Measurements from ENCODE around the gene CUEDC2.
A peak's percentile ranks its signal among the peaks of the same experiment; 100 is the strongest.

CUEDC2 gene, protein sequence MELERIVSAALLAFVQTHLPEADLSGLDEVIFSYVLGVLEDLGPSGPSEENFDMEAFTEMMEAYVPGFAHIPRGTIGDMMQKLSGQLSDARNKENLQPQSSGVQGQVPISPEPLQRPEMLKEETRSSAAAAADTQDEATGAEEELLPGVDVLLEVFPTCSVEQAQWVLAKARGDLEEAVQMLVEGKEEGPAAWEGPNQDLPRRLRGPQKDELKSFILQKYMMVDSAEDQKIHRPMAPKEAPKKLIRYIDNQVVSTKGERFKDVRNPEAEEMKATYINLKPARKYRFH

DNA sequence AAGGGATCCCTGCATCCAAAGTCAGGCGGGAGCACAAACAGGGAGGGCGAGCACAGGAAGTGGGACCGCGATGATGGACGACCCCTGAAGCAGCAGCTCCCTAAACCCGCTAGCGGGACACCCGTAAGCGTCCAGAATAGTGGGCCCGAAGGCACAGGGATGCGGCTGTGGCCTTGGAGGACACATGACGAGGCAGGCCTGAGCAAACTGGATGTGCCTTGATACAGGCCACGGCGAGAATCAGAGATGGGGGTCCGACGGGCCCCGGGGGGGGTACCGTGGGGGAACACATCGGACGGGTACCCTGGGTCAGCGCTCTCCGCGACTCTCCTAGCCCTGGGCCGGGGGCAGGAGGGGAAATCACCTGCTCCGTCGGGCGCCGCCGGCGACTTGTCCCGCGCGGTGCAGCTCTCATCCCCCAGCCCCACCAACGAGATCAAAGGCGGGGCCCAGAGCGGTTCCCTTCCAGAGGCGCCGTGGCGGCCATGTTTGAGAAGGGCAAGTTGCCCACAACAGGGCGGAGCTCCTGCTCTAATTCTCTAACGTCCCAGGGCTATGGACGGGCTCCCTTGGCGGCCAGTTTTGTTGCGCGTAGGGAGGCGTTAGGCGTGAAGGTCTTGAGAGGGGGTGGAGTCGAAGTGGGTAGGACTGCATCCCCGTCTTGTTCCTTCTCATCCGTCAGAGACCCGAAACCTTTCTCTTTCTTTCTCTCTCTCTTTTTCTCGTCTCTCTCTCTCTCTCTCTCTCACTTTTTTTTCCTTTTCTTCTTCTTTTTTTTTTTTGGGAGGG, at the start of gene CUEDC2:
TSS of gene CUEDC2 (minus strand) at position 413 of the 789 bp plus-strand sequence. CDS start 7,386 bp downstream, outside the sequence.
- DNase-seq (ENCODE audit: low read depth) = peak; percentile 90

DNA sequence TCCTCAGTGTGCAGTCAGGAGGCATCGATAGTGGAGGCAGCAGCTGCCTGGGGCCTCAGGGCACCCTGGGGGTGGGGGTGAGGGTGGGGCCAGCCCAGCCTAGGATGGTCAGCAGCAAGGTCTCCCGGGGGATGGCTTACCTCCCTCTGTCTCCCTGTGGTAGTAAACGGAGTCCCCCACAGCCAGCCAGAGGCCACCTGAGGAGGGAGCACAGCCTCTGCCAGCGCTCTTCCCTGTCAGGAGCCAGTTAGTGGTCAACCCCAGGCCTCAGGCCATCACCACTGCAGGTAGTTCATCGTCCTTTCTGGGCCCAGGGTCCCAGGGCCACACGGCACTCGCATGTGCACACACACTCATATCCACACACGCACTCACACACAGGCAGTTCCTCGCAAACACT, 48.0 kb upstream of the CUEDC2 start:
- DNase-seq (ENCODE audit: low read depth) = no peak

DNA sequence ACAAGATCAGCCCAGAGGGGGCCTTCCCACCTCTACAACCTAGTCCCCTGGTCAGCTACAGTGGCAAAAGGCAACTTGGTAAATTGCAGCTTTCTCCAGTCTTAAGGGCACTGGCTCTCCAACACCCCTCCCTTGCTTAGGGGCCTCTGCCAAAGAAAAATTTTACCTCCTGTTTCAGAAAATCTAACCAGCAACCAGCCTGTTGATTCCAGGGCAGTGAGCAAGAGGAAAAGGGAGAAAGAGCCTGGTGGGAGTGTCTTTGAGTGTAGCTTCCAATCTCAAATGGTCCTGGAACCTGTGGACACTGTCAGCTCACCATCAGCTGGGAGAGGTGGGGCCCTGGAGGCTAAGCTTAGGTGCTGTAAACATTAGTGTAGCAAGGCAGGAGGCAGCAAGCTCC, 47.3 kb upstream of the CUEDC2 start:
- DNase-seq (ENCODE audit: low read depth) = no peak

DNA sequence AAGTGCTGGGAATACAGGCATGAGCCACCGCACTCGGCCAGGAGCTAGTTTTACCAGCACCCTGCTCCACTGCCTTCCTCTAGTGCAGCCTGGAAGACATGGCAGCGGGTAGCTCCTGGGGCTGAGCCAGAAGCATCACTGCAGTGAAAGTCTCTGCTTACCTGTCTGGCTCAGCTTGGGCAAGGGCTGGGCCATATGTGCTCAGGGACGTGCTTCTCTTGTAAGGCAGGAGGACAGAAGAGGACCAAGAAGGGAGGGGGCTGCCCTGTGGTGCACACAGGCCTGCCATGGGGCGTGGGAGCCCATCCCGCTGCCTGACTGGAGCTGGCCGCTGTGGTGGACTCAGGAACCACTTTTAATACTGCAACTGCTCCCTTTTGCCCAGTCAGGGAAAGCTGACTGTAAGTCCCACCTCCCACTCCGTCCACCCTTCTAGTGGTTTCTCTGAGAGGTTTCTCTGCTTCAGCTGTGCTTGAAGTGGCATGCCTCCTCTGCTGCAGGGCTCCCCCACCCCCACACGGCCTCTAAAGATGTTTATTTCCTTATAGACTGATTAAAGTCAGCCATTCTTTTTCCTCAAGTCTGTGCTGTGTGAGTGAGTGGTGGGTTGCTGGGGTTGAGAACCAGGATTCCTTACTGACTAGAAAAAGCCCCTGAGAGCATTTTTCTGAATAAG, 44.2 kb upstream of the CUEDC2 start:
- DNase-seq (ENCODE audit: low read depth) = no peak

DNA sequence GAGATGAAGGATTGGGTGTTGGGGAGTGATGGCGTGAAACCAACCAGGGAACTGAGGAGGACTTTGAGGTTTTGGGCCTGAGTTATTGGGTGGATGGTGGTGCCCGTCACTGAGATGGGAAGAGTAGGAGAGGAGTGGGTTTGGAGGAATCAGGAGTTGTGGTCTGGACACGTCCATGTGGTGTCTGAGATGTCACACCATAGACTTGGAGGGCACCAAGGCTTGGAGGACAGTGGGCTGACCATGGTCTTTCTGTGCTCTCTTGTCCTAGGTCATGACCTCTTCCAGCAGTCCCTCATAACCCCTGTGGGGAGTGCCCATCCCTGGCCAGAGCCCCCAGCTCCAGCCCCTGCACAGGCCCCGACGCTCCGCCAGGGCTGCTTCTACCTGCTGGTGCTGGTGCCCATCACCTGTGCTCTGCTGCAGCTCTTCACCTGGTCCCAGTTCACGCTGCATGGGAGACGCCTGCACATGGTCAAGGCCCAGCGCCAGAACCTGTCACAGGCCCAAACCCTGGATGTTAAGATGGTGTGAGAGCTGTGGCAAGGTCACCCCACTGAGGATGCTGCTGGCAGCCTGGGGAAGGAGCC, 43.2 kb upstream of the CUEDC2 start:
- DNase-seq (ENCODE audit: low read depth) = no peak

DNA sequence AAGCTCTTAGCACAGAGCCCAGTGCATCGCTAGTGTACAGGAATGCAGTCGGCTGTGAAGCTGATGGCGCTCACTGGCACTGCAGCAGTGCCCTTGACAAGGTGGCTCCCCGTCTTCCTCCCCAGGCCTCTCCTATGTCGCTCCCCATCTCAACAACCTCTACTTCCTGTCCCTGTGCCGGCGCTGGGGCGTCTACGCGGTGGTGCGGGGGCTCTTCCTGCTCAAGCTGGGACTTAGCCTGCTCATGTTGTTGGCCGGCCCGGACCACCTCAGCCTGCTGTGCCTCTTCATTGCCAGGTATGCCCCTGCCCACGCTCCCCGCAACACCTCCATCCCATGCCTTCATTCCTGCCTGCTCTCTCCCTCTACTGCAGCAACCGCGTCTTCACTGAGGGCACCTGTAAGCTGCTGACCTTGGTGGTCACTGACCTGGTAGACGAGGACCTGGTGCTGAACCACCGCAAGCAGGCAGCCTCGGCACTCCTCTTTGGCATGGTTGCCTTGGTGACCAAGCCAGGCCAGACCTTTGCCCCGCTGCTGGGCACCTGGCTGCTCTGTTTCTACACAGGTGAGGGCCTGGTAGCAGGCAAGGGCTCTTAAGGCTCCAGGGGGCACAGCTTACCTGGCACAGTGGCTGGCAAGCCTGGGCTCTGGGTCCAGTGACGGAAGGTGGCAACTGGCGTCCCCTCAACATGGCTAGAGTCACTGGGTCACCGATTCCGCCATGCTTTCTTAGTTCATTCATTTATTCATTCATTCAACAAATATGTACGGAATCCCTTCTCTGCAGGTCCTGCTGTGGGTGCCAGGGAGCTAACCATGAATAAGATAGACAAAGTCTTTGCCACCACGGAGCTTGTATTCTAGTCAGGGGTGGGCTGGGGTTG, 41.3 kb upstream of the CUEDC2 start:
- DNase-seq (ENCODE audit: low read depth) = no peak

DNA sequence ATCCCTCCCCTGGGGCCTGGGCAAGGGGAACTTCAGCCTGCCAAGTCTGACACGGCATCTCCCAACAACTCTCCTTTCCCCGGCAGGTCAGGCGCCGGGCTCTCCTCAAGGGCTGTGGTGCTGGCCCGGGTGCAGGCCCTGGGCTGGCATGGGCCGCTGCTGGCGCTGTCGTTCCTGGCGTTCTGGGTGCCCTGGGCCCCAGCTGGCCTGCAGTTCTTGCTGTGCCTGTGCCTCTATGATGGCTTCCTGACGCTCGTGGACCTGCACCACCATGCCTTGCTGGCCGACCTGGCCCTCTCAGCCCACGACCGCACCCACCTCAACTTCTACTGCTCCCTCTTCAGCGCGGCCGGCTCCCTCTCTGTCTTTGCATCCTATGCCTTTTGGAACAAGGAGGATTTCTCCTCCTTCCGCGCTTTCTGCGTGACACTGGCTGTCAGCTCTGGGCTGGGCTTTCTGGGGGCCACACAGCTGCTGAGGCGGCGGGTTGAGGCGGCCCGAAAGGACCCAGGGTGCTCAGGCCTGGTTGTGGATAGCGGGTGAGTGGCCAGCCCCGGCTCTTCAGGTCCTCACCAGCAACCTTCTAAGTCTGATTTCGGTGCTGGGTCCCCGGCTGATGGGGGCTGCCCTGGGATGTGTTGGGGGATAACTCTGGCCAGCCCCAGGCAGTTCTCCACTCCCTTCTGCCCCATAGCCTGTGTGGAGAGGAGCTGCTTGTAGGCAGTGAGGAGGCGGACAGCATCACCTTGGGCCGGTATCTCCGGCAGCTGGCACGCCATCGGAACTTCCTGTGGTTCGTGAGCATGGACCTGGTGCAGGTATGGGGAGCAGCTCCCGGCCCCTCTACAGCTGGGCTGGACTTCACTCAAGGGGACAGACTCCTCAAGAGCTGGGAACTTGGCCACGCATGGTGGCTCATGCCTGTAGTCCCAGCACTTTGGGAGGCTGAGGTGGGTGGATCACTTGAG, 38.5 kb upstream of the CUEDC2 start:
- DNase-seq (ENCODE audit: low read depth) = no peak

DNA sequence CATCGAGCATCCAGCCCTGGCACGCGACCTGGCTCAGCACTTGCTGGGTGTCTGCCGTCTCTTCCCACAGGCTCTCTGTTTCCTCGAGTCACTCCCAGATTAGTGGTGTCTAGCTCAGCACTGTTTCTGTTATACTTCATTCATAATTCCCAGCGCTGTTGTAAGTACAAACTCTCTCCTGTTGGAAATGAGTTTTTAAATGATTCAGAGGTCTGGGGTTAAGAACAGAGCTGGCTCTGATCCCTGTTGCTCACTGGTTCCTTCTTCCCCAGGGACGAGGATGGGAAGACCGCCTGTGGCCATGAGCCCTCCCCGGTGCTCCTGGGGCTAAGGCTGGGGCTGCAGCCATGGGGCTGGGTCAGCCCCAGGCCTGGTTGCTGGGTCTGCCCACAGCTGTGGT, 36.3 kb upstream of the CUEDC2 start:
- DNase-seq (ENCODE audit: low read depth) = no peak

DNA sequence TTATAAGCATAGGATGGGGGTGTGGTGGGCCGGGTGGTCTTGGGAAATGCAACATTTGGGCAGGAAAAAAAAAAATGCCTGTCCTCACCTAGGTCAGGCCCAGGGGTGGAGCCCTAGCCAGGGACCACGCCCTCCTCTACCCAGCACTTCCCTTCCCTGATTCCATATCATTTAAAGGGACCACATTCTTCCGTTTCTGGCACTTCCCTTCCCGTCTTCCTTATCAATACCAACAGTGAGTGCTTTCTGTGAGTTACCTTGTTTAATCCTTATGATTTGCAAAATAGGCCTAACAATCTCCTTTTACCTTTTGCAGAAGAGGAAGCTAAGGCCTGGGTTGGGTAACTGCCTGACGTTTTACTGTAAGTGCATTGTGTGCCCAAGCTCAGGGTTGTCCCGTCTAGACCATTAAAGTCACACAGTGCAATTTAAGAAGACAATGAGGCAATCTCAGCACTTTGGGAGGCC, 35.6 kb upstream of the CUEDC2 start:
- no peak for DNase-seq (ENCODE audit: low read depth)

DNA sequence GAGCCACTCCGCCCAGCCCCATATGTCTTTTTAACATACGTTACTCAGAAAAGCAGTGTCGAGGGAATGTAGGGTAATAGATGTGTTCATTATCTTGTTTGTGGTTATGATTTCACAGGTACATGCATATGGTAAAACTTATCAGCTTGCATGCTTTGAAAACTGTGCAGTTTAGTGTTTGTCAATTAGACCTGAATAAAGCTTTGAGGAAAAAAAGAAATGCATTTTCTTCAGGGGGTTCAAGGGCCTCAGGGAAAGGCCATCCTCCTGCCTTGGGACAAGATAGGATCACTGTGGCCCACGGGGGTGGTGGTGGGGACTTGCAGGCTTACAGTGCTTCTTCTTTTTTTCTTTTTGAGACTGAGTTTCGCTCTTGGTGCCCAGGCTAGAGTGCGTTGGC, 34.9 kb upstream of the CUEDC2 start:
- DNase-seq (ENCODE audit: low read depth) = no peak

DNA sequence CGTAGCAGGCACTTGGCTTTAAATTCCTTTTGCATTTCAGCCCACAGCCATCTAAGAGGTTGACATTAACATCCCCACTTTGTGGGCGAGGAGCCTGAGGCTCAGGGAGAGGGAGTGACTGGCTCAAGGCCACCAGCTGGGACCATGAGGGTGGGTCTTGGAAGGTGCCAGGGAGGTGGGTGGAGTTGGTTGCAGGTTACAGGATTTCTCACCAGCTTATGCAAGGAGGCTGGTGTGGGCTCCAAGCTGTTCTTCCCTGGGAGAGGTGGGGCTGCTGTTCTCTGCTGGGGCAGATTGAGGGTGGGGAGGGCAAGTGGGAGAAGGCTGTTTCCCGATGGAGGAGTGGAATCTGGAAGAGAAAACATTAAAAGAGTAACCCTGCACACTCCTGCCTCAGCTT, 33.1 kb upstream of the CUEDC2 start:
- no peak for DNase-seq (ENCODE audit: low read depth)

DNA sequence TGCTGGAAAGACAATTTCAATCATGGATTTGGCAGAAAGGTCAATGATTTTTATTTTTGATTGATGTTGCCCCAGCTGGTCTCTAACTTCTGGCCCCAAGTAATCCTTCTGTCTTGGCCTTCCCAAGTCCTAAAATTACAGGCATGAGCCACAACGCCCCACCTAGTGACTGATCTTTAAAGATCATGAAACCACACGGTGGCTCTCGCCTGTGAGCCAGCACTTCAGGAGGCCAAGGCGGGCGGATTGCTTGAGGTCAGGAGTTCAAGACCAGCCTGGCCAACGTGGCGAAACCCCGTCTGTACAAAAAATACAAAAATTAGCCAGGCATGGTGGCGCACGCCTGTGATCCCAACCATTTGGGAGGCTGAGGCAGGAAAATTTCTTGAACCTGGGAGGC, 31.6 kb upstream of the CUEDC2 start:
- no peak for DNase-seq (ENCODE audit: low read depth)

DNA sequence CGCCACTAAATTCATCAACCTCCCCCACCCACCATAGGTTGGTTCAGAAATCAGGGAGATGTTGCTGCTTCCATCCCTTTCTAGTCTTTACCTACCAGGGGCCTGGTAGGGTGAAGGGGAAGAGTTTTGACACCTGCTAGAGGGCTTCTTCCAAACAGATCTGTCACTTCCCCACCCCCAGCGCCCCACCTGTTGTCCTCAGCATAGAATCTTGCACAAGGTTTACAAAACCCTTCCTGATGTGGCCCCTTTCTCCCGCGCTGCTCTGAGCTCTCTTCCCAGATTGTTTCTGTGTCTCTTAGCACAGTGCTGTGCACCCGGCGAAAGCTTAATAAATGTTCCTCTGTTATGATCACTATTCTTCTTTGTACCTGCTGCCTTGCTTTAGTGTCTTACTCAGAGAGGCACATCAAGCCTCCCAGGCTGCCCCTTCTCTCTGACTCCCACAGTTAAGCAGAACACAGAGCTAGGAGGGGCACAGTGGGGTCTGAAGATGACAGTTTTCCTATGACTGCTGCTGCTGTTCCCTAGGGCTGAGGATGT, 30.2 kb upstream of the CUEDC2 start:
- no peak for DNase-seq (ENCODE audit: low read depth)

DNA sequence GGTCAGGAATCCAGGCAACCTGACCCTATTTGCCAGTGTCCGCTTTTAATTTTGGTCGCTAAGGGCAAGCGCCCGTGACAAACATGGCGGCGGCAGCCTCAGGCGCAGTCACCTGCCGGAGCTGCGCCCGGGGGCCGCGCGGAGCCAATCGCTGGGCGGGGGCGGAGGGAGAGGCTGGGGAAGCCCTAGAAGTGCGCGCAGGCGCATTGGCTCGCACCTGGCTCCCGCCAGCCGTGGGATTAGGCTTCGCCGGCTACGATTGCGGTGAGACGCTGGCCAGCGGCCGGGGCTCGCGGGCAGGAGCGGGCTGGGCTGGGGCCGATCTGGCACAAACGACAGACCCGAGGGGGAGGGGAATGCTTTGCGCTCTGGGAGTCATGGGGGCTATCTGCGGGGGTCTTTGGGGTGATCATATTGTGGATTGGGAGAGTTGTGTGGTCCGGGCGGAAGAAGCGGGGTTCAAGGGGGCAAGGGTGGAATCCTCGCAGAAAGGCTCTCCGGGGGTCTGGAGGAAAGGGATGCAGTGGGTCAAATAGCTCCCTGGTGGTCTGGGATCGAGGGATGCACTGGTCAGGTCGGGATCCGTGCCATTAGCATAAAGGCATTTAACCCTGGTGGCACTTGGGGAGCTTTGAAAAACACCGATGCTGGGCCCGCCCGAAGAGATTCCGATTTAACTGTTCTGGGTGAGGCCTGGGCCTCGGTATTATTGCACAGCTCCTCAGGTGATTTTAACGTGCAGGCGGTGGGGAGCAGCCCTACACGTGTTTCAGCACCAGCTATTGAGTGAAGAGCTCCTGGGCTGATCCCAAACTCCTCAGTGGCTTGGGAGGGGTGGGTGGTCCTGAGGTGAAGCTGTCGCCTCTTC, 29.0 kb upstream of the CUEDC2 start:
- peak; percentile 89 for DNase-seq (ENCODE audit: low read depth)

DNA sequence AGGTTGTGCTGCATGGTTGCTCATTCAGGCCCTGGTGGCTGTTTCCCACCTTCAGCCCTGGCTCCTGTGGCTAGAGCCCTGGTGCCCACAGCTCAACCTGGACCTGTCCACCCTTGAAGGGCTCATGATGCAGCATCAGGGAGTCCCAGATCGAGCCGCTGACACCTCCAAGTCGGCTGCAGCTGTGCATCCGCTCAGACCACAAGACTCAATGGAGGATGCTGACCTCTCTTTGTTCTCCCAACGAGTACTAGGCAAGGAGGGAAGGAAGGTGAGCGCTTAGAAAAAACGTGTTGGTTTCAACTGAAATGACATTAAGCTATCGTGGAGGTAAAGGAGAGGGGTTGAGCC, 28.4 kb upstream of the CUEDC2 start:
- DNase-seq (ENCODE audit: low read depth) = no peak

DNA sequence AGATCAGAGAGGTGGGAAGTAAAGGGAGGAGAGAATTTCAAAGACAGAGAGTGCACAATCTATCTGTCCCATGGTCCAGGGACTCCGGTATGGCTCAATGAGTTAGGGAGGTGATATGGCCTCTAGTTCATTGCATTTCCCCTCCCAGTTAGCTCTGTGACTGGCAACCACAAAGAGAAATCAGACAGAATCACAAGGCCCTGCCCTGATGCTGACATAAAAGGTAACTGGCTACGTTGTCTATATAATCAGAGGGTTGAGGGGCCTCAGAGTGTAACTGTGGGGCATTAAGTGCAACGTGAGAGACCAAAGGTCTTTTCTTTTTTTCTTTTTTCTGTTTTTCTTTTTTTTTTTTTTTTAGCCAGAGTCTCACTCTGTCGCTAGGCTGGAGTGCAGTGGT, 26.3 kb upstream of the CUEDC2 start:
- no peak for DNase-seq (ENCODE audit: low read depth)

DNA sequence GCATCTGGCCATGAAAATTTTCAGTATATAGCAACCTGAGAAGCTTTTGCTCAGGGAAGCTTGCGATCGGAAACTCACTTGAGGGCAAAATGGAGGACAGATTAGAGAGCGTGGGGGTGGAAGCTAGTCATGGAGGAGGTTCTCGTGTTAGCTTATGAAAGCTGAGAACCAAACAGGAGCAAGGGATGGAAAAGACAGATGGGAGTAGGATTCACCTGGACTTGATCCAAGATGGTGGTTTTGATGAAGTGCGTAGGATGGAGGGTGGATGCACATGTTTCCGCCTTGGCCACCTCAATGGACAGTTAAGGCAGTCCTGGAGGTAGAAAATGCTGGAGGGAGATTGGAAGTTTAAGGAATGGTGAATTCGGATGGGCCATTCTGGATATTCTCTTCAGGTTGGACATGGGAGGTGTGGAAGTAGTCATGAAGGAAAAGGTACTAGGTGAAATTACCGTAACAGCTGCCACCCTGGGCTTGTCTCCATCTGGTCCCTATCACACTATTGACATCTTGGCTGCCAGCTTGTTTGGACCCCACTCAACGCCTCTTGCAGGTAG, 25.3 kb upstream of the CUEDC2 start:
- DNase-seq (ENCODE audit: low read depth) = no peak

DNA sequence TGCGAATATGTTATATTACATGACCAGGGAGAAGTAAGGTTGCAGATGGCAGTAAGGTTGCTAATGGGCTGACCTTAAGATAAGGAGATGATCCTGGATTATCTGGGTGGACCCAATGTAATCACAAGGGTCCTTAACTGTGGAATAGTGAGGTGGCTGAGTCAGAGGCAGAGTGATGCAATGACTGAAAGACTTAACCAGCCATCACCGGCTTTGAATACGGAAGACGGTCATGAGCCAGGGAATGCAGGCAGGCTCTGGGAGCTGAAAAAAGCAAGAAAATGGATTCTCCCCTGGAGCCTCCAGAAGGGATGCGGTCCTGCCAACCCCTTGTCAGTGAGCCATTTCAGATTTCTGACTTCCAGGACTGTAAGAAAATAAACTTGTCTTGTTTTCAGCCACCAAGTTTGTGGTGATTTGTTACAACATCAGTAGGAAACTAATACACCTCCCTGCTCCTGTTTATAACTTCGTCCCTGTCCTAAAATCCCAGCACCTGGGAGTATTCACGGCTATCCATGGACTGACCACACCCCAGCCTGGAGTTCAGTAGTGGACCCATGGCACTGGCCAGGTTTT, 23.6 kb upstream of the CUEDC2 start:
- no peak for DNase-seq (ENCODE audit: low read depth)
